ENCODE results near the gene MARVELD1. TPM values are rescaled to one million over a fixed set of nuclear protein-coding genes. Genes with fewer than 3 reads are reported as not detected.

The MARVELD1 gene
- total RNA-seq, 1 experiment from 2014 or later = 23.1 TPM

GRCh38 chr10:97747573-97747972 is 34.0 kb downstream of the MARVELD1 start:
- no peak for DNase-seq (ENCODE audit: extremely low read depth, low read depth)

GRCh38 chr10:97748116-97748515 is 34.6 kb downstream of the MARVELD1 start:
- DNase-seq (ENCODE audit: extremely low read depth, low read depth) = no peak

DNA sequence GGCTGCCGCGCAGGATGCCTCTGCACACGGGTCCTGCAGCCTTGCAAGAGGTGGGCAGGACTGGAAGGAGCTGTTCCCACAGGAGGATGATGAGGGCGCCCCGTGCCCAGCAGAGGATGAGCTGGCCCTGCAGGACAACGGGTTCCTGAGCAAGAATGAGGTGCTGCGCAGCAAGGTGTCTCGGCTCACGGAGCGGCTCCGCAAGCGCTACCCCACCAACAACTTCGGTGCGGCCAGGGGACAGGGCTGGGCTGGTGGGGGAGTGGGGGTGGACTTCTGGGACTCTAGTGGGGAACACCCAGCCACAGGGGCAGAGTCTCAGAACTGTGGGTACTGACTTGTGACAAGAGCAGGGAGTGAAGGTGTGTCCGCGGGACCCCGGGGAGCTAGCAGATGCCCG is 39.4 kb downstream of the MARVELD1 start:
- DNase-seq (ENCODE audit: extremely low read depth, low read depth) = no peak

DNA sequence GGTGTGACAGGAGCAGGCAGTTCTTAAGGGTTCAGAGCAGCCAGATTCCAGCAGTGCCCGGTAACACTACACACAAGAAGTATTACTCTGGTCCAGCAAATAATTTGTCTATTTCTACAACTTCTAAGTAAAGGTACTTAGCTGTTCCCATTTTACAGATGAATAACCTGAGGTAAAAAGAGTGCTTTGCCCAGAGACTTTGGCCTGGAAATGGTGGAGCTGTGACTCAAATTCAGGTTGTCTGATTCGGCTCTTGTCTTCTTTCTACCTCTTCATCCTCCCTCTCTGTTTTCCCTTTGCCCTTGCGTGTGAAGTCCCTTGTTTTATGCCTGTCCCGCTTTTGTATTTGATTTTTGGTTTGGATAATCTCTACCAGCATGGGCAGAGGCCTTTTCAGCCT is 41.2 kb downstream of the MARVELD1 start:
- DNase-seq (ENCODE audit: extremely low read depth, low read depth) = no peak

- no peak for DNase-seq (ENCODE audit: extremely low read depth, low read depth)
Measured at GRCh38 chr10:97755718-97756117, 42.2 kb downstream of the MARVELD1 start.

- no peak for DNase-seq (ENCODE audit: extremely low read depth, low read depth)
Measured at GRCh38 chr10:97757471-97757870, 43.9 kb downstream of the MARVELD1 start.

DNA sequence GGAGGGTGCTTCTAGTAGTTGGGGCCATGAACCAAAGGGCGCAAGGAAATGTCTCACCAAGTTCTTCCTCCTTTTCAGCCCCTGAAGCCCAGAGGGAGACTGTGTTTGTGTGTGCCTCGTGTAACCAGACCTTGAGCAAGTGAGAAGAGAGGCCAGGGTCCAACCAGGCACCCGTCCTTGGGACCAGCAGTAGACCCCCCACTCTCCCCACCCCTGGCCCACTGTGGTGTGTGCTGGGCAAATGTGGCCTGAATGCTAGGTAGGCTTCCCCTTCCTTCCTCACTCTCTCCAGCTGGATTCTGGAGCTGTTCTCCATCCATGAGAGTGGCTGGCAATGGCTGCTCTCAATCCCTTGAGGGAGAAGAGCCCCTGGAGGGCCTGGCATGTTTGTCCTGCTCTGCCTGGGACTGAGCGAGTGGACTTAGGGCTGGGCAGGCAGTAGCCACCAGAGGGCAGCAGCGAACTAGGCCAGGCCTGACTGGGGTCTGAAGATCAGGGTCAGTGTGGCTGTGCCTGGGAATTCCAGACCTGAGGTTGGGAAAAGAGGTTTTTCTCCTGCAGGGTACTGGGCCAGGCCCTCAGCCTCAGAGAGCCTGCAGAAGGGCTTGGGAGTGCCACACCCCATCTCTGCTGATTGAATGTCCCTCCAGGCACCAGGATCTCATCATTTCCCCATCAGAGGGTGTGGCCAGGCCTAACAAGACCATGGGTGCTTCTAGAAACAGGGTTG is 45.8 kb downstream of the MARVELD1 start:
- peak; percentile 58 for DNase-seq (ENCODE audit: extremely low read depth, low read depth)

- DNase-seq (ENCODE audit: extremely low read depth, low read depth) = no peak
Measured at GRCh38 chr10:97759946-97760345, 46.4 kb downstream of the MARVELD1 start.

- no peak for DNase-seq (ENCODE audit: extremely low read depth, low read depth)
Measured at GRCh38 chr10:97760461-97761257, 47.1 kb downstream of the MARVELD1 start.

DNA sequence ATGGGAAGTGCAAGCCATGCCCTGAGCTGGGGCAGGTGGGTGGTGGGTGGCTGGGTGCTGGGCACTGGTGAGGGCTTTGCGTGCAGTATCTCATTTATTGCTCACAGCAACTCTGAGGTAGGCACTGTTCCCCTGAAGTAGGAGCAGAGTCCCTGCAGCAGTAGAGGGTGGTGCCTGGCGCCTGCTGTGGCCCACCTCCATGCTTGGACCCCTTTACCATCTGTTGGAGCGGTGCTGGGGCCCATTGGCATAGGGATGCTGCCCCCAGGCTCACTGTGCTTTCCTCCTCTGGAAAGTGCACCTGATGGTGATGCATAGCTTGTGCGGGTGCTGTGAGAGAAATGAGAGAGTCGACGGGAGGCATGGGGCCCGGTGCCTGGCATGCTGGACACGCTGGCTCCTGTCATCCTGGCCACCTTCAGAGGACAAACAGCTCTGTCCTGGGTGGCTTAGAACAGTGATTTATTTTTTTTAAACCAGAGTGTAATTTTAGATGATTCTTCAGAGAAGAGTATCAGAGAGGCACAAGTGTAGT is 47.9 kb downstream of the MARVELD1 start:
- DNase-seq (ENCODE audit: extremely low read depth, low read depth) = no peak

- no peak for DNase-seq (ENCODE audit: extremely low read depth, low read depth)
Measured at GRCh38 chr10:97762056-97762455, 48.5 kb downstream of the MARVELD1 start.

DNA sequence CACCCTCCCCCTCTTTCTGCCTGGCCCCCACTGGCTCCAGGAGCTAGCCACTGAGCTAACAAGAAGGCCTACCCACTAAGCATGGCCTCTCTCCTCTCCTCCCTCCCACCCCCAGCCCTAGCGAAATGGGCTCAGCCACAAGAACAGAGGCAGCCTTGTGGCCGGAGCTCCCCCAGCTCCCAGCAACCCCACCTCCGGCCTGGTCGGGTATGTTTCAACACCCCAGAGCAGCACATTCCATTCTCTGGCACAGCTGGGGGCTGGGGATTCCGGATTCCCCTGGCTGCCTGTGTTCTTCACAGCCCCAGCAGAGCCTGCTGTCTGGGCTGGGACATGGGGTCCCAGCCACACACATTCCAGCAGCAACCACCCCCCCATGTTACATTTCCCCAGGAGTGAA is 49.3 kb downstream of the MARVELD1 start:
- DNase-seq (ENCODE audit: extremely low read depth, low read depth) = no peak

DNA sequence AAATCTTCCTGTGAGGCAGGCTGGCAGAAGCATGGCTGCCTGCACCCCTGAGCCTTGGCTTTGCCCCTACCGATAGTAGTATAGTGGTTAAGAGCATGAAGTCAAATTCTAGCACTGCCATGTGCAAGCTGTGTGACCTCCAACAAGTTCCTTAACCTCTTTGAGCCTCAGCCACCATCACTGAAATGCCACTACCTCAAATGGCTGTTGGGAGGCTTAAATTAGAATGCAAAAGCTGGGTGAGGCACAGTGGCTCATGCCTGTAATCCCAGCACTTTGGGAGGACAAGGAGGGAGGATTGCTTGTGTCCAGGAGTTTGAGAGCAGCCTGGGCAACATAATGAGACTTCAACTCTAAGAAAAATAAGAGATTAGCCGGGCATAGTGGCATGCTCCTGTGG is 49.9 kb downstream of the MARVELD1 start:
- no peak for DNase-seq (ENCODE audit: extremely low read depth, low read depth)

DNA sequence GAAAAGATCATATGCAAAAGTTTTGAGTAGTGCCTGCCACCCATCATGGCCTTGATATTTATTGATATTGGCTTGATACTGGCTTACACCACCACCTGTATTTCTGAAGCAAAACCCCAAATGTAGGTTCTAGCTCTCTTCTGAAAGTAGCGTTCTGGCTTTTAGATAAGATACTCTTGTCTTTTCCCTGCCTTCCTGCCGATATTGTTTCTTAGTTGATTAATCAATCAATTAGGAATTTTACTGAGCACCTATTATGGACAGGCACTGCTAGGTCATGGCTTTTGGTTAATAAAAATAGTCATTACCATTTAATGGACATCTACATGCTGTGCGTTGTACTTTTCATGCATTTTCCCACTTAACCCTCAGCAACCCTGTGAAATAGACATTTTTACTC is 50.4 kb downstream of the MARVELD1 start:
- no peak for DNase-seq (ENCODE audit: extremely low read depth, low read depth)

DNA sequence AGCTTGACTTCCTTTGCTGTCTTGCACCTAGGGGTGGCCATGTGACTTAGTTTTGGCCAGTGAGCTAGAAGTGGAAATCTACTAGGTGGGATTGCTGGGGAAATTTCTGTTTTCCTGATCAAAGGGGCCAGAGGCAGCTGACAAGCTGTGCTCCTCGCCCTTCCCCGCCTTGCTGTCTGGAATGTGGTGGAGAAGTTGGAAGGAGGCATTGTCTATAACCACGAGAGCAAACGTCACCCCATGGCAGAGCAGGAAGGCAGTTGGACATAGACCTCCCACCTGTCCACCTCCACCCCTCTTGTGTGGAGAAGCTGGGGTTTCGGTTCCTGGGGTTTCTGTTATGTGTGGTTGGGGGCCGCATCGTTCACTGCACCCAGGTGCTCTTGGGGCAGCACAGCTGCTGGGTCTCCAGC is 51.0 kb downstream of the MARVELD1 start:
- DNase-seq (ENCODE audit: extremely low read depth, low read depth) = no peak

GRCh38 chr10:97765201-97765600 is 51.7 kb downstream of the MARVELD1 start:
- DNase-seq (ENCODE audit: extremely low read depth, low read depth) = no peak

DNA sequence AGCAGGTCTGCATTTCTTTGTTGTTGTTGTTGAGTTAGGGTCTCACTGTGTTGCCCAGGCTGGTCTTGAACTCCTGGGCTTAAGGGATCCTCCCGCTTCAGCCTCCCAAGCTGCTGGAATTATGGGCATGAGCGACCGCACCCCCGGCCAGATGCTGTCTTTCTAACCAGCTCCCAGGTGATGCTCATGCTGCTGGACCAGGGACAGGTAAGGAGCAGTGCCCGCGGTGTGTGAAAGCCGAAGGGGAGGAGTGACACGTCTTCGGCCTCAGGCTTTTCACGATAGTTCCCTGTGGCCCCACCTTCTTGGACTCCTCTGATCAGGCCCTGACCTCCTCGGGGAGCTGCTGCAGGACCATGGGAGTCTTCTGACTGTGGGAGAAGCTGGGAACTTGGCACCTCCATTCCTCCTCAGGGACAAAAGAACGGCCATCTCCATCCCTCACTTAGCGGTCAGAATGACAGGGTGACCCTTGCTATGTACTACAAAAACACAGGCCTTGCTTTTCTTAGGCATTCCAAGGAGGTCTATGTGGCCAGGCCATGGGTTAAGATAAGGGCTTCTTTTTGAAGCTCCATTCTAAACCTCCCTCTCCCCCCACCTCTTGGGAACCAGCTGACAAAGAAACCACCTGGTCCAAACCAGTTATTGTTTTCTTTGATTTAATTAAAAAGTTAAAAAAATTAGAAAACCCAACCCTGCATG is 52.7 kb downstream of the MARVELD1 start:
- DNase-seq (ENCODE audit: extremely low read depth, low read depth) = no peak

DNA sequence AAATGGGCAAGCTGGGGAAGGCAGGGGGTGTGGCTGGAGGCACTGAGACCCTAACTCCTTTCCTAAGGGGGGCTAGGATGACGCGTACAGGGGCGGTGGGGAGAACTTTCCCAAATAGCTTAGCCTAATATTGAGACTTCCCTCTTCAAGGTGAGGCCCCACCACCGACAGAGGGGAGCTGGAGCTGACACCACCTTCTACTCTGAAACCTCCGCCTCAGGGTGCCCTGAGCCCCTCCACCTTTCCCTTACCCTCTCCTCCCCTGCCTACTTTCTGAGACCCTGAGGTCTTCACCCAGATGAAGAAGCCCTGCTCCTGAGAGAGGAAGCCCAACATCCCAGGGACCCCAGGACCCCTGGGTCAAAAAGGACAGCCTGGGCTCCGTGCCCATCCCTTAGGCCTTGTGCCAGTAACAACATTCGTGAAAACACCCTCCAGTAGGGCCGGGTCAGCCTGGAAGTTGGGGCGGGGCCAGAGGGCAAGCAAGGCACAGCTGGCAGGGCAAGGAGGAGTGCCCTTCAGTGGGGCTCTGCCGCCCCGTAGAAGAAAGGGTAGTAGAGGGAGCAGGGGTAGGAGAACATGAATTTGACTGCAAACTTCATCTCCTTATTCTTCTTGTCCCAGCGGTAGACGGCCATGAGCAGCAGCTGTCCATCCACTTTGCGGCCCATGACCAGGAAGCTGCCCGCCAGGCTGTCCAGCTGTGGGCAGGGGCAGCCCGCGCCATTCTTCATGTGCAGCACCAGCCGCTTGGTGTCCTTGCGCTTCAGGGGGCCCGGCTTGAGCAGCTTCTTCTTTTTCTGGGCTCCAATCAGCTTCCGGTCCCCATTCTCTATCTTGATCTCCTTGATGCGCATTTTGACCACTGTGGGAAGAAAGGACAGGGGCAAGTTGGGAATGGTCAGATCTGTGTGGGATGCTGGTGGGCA is 53.7 kb downstream of the MARVELD1 start:
- DNase-seq (ENCODE audit: extremely low read depth, low read depth) = no peak

All from NCI-H460 (cell line).